PFSK-1 (cell line): ENCODE measurements around the gene KHSRP.

ENCODE experiments used
- FOXP2 ChIP-seq: optimal IDR thresholded peaks from 2 replicates; pipeline ENCODE3; 2011; ENCODE audit warnings: borderline replicate concordance, control low read depth, inconsistent platforms; ENCODE audit not compliant: insufficient read depth; ENCODE audit errors: extremely low read length, extremely low read depth
- POLR2AphosphoS5 ChIP-seq: IDR thresholded peaks from 2 replicates; pipeline ENCODE4 v1.6.1; 2012; ENCODE audit warnings: low read depth, mild to moderate bottlenecking, control low read depth, low read length, moderate library complexity
- REST ChIP-seq, 2 experiments: IDR thresholded peaks; 2 replicates each; pipeline versions ENCODE4 v1.6.1 to v1.8.0; 2011 to 2012; ENCODE audit warnings: low read depth in 2 of 2, low read length in 2 of 2, control low read depth in 1 of 2, inconsistent platforms in 1 of 2, mild to moderate bottlenecking in 1 of 2, moderate library complexity in 1 of 2; ENCODE audit not compliant: insufficient read depth in 1 of 2
- TAF1 ChIP-seq: IDR thresholded peaks from 2 replicates; pipeline ENCODE4 v1.6.1; 2012; ENCODE audit warnings: low read length, control low read depth, borderline replicate concordance; ENCODE audit not compliant: insufficient read depth

- TF ChIP-seq REST (IDR thresholded peaks at IDR 0.05; ENCODE audit: insufficient read depth in 1 of 2, low read depth in 2 of 2, low read length in 2 of 2) (no peak), POLR2AphosphoS5 (no peak), FOXP2 (no peak), TAF1 (no peak)
Measured at GRCh38 chr19:6442087-6442688, 17.6 kb upstream of the KHSRP start.
